HG03196 (cell line): ENCODE results near the gene C15orf61.

Source experiments
- ATAC-seq: cut with Tn5 transposase; IDR thresholded peaks from one replicate; pipeline ENCODE4 v1.9.1; 2021; ENCODE audit not compliant: unreplicated experiment

C15orf61 gene

GRCh38 chr15:67579164-67579563 is 58.2 kb downstream of the C15orf61 start:
- no peak for ATAC-seq
